Activated naive CD4-positive, alpha-beta T cell treated with anti-CD3 and anti-CD28 coated beads, Interleukin-2, amount 10 ng/mL, durations not matched to agents 7 days and 5 days (primary cell): ENCODE measurements around the gene RBM44.
"Not testable (repeated sequence)": the region's sequence is repeated elsewhere in the genome, so short reads cannot be mapped to it uniquely, and the experiment has no call there.

Experiments used
- CTCF ChIA-PET: fragments of 350-600 bp; sonication (Branson Sonifier 250); formaldehyde crosslinking; loops from one replicate; lab custom pipeline; 2021; ENCODE audit warnings: antibody characterized with exemption; lab: Charles Lee
- DNase-seq: peaks from one replicate; pipeline ENCODE4 v3.0.0-alpha.2; 2020
- H3K27ac Mint-ChIP-seq: one replicate; pipeline ENCODE4 v1.8.0; 2021; ENCODE audit warnings: mild to moderate bottlenecking, moderate library complexity, mixed read lengths
- H3K27me3 Mint-ChIP-seq: one replicate; pipeline ENCODE4 v1.8.0; 2021; ENCODE audit warnings: mild to moderate bottlenecking, mixed read lengths
- H3K36me3 Mint-ChIP-seq: one replicate; pipeline ENCODE4 v1.8.0; 2021; ENCODE audit warnings: mixed read lengths
- H3K4me1 Mint-ChIP-seq: one replicate; pipeline ENCODE4 v1.8.0; 2021; ENCODE audit warnings: mixed read lengths
- H3K4me3 Mint-ChIP-seq: one replicate; pipeline ENCODE4 v1.8.0; 2021; ENCODE audit warnings: mild to moderate bottlenecking, moderate library complexity, mixed read lengths
- H3K9me3 Mint-ChIP-seq: one replicate; pipeline ENCODE4 v1.8.0; 2021; ENCODE audit warnings: mixed read lengths

The RBM44 gene, protein sequence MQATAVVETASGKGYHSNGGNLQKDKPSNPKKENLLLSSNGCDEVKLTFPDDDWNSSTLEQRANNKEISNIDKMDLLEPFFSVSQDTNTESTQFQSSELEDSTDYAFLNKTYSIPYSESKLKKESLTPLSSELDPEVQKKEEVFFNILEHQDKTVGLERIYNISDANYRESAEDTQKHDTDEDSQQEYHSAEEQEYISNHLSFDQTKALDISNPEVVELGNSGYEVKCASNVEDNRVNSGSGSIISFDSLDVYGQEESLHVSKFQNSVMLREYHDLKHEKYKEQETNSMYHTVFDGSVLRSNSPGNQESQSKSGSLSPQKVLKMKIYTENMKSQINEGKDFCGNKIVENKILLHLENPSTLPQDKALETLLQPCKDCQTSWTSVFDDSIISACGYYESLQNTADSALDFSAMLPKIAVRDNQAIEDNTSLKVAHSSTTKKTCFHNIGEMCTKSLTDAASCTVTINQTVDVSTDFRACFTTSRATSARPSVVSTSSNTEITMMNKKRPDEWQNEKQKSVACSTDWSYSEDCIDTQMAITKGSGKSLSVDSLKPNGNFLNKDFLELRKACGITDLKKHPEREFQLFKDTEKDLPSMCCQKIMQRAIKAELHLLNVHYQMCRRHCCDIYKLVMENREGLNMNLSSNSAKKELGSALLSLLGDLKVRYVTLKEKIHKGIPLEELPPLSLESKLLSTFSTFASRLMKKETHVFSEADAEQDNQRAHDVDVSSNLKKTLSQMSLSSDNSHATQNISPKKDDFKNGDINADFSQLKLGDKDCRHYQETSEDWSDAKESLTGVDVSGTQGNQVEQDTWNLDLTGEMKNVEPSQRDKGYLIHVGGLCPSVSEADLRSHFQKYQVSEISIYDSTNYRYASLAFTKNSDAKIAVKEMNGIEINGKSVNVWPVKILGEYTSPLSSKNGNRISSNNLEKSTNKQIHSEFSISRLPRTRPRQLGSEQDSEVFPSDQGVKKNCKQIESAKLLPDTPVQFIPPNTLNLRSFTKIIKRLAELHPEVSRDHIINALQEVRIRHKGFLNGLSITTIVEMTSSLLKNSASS

DNA sequence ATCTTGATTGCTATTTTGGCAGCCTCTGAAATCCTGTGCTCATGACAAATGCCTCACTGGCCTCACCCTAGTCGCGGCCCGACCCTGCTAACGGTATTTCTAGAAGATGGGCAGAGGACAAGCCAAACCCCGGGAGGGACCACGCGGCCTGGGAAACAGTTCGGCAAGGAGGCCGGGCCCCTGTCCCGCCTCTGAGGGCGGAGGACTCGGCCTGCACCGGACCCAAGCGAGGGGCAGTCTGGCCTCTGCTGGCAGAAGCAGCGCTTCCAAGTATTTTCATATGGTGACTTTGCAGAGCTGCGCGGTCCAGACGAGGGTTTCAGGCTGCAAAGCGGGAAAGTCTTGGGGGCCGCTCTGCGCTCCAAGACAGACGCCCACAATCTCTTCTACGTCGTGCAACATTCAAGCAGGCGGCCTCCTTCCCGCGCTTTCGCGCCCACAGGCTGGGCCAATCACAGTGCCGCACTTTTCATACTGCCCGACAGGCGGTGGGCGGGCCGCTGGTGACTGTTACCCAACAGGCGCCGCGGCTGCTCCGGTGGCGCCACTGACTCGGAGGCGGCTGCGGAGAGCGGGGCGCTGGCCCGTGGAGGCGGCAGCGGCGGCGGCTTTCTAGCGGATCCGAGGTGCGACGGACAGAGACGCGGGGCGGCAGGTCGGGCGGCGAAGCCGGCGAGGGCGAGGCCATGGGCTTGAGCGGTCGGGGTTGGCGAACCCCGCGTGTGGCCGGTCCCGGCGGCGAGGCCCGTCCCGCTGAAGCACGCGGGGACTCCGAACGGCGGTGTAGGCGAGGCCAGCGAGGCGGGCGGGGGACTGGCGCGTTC is at the start of gene RBM44:
TSS of gene RBM44 (plus strand) at position 544 of the 824 bp plus-strand sequence. CDS start 14,831 bp downstream, outside the sequence.
- Mint-ChIP-seq H3K27me3 (no peaks in the 10 kb centered on the region), H3K36me3 (peaks cover 8% of the 10 kb centered on the region), H3K4me3 (no peak within 1 kb of the TSS), H3K4me1 (no peaks in the 10 kb centered on the region), H3K27ac (no peak within 1 kb of the TSS), H3K9me3 (peaks cover 7% of the 10 kb centered on the region)
- no peak for DNase-seq
- CTCF ChIA-PET = no interaction called here

DNA sequence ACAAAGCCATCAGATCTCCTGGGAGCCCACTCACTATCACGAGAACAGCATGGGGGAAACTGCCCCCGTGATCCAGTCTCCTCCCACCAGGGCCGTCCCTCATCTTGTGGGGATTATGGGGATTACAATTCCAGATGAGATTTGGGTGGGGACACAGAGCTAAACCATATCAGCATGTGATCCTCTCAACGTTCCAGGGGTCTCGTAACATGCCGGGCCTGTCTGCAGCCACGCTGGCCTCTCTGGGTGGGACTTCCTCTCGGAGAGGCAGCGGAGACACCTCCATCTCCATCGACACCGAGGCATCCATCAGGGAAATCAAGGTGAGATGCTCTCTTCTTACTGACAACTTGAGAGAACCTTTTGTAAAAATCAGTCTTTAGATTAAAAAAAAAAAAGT is 49.6 kb upstream of the RBM44 start:
- no peaks in the 10 kb centered on the region for H3K9me3 Mint-ChIP-seq
- H3K36me3 Mint-ChIP-seq = peaks cover 56% of the 10 kb centered on the region
- CTCF ChIA-PET = interaction anchor here (9.0 kb wide), 1 partner anchor 76 kb away, joined by 181 read pairs; no protein-coding TSS in a partner anchor
- peaks cover 6% of the 10 kb centered on the region for H3K4me1 Mint-ChIP-seq
- no peak overlapping the region for H3K4me3 Mint-ChIP-seq
- H3K27me3 Mint-ChIP-seq = no peaks in the 10 kb centered on the region
- no peak for DNase-seq
- H3K27ac Mint-ChIP-seq = no peak overlapping the region

DNA sequence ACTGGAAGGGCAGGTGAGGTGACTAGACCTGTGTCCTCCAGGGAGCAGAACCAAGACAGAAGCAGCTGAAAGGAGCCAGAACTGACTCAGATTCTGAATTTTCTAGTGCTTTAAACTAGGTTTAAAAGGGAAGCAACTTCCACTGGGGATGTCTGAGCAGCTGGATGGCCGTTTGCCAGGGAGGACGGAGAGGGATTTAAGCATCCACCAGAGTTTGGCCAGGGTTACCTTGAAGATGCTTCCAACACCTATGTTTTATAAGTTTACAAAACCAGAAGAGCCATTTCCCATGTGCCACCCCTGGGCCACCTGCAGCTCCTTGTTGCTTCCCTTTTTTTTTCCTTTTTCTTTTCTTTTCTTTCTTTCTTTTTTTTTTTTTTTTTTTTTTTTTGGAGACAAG is 48.6 kb upstream of the RBM44 start:
- Mint-ChIP-seq H3K27ac (no peak overlapping the region), H3K4me3 (no peak overlapping the region), H3K36me3 (peaks cover 63% of the 10 kb centered on the region), H3K27me3 (no peaks in the 10 kb centered on the region), H3K4me1 (peaks cover 4% of the 10 kb centered on the region), H3K9me3 (no peaks in the 10 kb centered on the region)
- CTCF ChIA-PET = interaction anchor here (9.0 kb wide), 1 partner anchor 77 kb away, joined by 181 read pairs; no protein-coding TSS in a partner anchor
- DNase-seq = no peak

- not testable (repeated sequence) for H3K9me3 Mint-ChIP-seq, H3K4me3 Mint-ChIP-seq, DNase-seq, H3K27me3 Mint-ChIP-seq, H3K4me1 Mint-ChIP-seq, H3K27ac Mint-ChIP-seq
- CTCF ChIA-PET = interaction anchor here (9.0 kb wide), 1 partner anchor 78 kb away, joined by 181 read pairs; no protein-coding TSS in a partner anchor
- peaks cover 67% of the 10 kb centered on the region for H3K36me3 Mint-ChIP-seq
These were observed 48.1 kb upstream of the RBM44 start for GRCh38 chr2:237750441-237750840.

- no peak overlapping the region for H3K4me3 Mint-ChIP-seq
- no peaks in the 10 kb centered on the region for H3K9me3 Mint-ChIP-seq
- CTCF ChIA-PET = interaction anchor here (2.7 kb wide), 1 partner anchor 8 kb away, joined by 14 read pairs; no protein-coding TSS in a partner anchor
- H3K36me3 Mint-ChIP-seq = peaks cover 72% of the 10 kb centered on the region
- H3K27ac Mint-ChIP-seq = peak overlapping the region; percentile 14
- no peaks in the 10 kb centered on the region for H3K27me3 Mint-ChIP-seq
- DNase-seq = no peak
- H3K4me1 Mint-ChIP-seq = peaks cover 2% of the 10 kb centered on the region
These were observed 45.8 kb upstream of the RBM44 start for GRCh38 chr2:237752761-237753165.

DNA sequence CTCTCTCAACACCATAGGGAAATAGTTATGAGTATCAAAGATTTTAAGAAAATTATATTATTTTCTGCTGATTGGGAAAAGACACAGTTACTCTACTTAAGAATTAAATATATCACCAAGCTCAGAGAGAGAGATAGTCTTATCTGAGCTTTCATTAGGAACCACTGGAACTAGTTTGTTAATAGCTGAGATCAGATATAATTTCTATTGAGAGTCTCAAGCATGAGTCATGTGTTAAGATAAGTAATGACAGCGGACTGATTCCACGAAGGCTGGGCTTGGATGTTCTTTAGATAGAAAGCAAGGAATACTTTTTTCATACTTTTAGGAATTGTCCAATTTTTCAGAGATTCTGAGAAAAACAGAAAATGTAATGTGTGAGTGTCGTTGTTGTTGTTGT is 44.4 kb upstream of the RBM44 start:
- CTCF ChIA-PET = interaction anchor here (1.1 to 2.7 kb wide), 5 partner anchors 9 to 172 kb away, joined by 3 to 14 read pairs (median 4); no protein-coding TSS in a partner anchor
- Mint-ChIP-seq H3K9me3 (no peaks in the 10 kb centered on the region), H3K4me1 (peaks cover 2% of the 10 kb centered on the region), H3K27ac (no peak overlapping the region), H3K27me3 (no peaks in the 10 kb centered on the region), H3K4me3 (no peak overlapping the region), H3K36me3 (peaks cover 64% of the 10 kb centered on the region)
- no peak for DNase-seq

DNA sequence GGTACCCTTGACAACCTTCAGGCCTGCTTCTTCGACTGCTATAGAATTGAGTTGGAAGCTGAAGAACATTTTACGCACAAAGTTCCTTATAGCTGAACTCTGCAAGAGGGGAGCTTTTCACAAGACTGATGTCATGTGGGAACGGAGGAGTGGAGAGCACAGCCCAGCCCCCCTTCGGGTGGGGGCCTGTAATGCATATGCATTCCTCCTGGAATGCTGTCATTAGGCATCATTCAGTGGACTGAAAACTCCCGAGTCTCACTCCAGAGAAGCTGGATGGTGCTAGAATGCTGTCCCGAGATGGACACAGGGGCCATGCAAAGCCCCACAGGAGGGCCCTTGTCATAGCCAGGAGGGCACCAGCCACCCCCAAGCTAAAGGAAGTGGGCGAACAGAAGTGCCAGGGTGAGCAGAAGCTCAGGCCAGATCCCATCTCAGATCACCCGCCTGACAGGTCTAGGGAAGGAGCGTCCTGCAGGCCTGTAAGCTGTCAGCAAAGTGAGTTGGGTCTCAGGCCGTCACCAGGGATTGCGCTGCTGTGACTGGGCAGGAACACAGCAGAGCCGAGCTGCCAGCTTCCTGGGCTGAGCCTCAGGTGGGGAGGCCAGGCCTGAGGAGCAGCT is 43.8 kb upstream of the RBM44 start:
- Mint-ChIP-seq H3K27ac (no peak overlapping the region), H3K9me3 (no peaks in the 10 kb centered on the region), H3K4me3 (no peak overlapping the region), H3K36me3 (peaks cover 64% of the 10 kb centered on the region), H3K4me1 (peaks cover 2% of the 10 kb centered on the region), H3K27me3 (no peaks in the 10 kb centered on the region)
- CTCF ChIA-PET = interaction anchor here (1.1 to 2.7 kb wide), 5 partner anchors 10 to 173 kb away, joined by 3 to 14 read pairs (median 4); no protein-coding TSS in a partner anchor
- no peak for DNase-seq

DNA sequence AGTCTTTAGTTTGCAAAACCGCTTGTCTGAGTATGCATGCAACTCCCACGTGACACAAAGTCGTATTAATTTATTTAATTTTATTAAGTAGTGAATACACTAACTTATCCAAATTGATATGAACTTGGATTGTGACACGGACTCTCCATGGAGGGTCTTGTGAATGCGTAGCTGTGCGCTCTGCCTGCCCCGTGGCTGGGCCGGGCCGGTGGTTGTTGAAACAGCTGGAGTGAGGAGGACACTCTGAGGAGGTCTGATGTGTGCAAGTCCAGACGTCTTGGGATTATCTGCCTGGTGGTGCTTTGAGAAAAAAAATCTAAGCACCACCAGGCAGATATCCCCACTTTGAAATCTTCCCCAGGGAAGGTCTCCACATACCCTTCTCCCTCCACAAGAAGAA is 41.0 kb upstream of the RBM44 start:
- no peaks in the 10 kb centered on the region for H3K27me3 Mint-ChIP-seq
- H3K9me3 Mint-ChIP-seq = no peaks in the 10 kb centered on the region
- H3K4me1 Mint-ChIP-seq = no peaks in the 10 kb centered on the region
- CTCF ChIA-PET = interaction anchor here (1.2 kb wide), 1 partner anchor 185 kb away, joined by 3 read pairs; no protein-coding TSS in a partner anchor
- no peak for DNase-seq
- H3K36me3 Mint-ChIP-seq = peaks cover 70% of the 10 kb centered on the region
- H3K4me3 Mint-ChIP-seq = no peak overlapping the region
- no peak overlapping the region for H3K27ac Mint-ChIP-seq

DNA sequence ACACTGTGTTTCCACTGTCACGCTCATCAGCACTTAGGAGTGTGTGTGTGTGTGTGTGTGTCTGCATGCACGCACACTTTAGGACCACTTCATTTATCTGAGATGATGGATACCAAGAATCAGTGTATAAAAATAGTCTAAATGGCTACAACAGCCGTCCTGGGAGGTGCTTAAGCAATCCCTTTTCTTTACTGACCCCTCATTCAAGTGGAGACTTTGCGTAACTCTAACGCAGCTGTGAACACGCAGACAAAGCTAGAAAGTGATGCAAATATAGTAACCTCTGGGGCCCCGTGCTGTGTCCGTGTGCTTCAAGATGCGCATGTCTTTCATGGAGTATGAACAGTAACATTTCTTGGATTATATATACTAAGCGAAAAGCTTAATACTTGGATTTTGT is 40.4 kb upstream of the RBM44 start:
- no peak overlapping the region for H3K4me3 Mint-ChIP-seq
- no peak overlapping the region for H3K27ac Mint-ChIP-seq

GRCh38 chr2:237759176-237759575 is 39.4 kb upstream of the RBM44 start:
- Mint-ChIP-seq H3K27ac (no peak overlapping the region), H3K4me3 (no peak overlapping the region), H3K27me3 (no peaks in the 10 kb centered on the region), H3K9me3 (no peaks in the 10 kb centered on the region), H3K36me3 (peaks cover 75% of the 10 kb centered on the region), H3K4me1 (no peaks in the 10 kb centered on the region)
- CTCF ChIA-PET = interaction anchor here (0.9 kb wide), 1 partner anchor 86 kb away, joined by 3 read pairs; no protein-coding TSS in a partner anchor
- no peak for DNase-seq

More for the DNA sequence above, 40.4 kb upstream of the RBM44 start:
- Mint-ChIP-seq H3K4me1 (no peaks in the 10 kb centered on the region), H3K27me3 (no peaks in the 10 kb centered on the region), H3K9me3 (no peaks in the 10 kb centered on the region), H3K36me3 (peaks cover 70% of the 10 kb centered on the region)
- DNase-seq = no peak
- CTCF ChIA-PET = interaction anchor here (1.2 kb wide), 1 partner anchor 186 kb away, joined by 3 read pairs; no protein-coding TSS in a partner anchor

GRCh38 chr2:237760506-237761502 is 37.8 kb upstream of the RBM44 start:
- CTCF ChIA-PET = no interaction called here

More at GRCh38 chr2:237760506-237761502, 37.8 kb upstream of the RBM44 start:
- no peaks in the 10 kb centered on the region for H3K9me3 Mint-ChIP-seq
- no peaks in the 10 kb centered on the region for H3K4me1 Mint-ChIP-seq
- H3K27ac Mint-ChIP-seq = no peak overlapping the region
- DNase-seq = no peak
- no peak overlapping the region for H3K4me3 Mint-ChIP-seq
- H3K36me3 Mint-ChIP-seq = peaks cover 69% of the 10 kb centered on the region
- H3K27me3 Mint-ChIP-seq = no peaks in the 10 kb centered on the region
